ENCODE data around the gene YIF1A. TPM values are rescaled to one million over a fixed set of nuclear protein-coding genes. Genes with fewer than 3 reads are reported as not detected.

The YIF1A gene
- total RNA-seq, 1 donor from 2014 or later = 48.0 TPM

GRCh38 chr11:66263785-66264184, 25.2 kb downstream of the YIF1A start:
- no peak overlapping the region for H3K27ac Mint-ChIP-seq (ENCODE audit: unreplicated experiment)
- H3K36me3 Mint-ChIP-seq (ENCODE audit: low read depth, unreplicated experiment) = peaks cover 20% of the 10 kb centered on the region
- peaks cover 14% of the 10 kb centered on the region for H3K27me3 Mint-ChIP-seq (ENCODE audit: unreplicated experiment)
- no peak for DNase-seq (ENCODE audit: low spot score)
- H3K4me3 Mint-ChIP-seq (ENCODE audit: unreplicated experiment) = no peak overlapping the region
- H3K9me3 Mint-ChIP-seq (ENCODE audit: unreplicated experiment) = no peaks in the 10 kb centered on the region
- TF ChIP-seq, protein P1, sequence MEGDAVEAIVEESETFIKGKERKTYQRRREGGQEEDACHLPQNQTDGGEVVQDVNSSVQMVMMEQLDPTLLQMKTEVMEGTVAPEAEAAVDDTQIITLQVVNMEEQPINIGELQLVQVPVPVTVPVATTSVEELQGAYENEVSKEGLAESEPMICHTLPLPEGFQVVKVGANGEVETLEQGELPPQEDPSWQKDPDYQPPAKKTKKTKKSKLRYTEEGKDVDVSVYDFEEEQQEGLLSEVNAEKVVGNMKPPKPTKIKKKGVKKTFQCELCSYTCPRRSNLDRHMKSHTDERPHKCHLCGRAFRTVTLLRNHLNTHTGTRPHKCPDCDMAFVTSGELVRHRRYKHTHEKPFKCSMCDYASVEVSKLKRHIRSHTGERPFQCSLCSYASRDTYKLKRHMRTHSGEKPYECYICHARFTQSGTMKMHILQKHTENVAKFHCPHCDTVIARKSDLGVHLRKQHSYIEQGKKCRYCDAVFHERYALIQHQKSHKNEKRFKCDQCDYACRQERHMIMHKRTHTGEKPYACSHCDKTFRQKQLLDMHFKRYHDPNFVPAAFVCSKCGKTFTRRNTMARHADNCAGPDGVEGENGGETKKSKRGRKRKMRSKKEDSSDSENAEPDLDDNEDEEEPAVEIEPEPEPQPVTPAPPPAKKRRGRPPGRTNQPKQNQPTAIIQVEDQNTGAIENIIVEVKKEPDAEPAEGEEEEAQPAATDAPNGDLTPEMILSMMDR (IDR thresholded peaks at IDR 0.05; ENCODE audit: unreplicated experiment) = no peak
- peaks cover 12% of the 10 kb centered on the region for H3K4me1 Mint-ChIP-seq (ENCODE audit: unreplicated experiment)

- no peak overlapping the region for H3K27ac Mint-ChIP-seq (ENCODE audit: unreplicated experiment)
- peaks cover 12% of the 10 kb centered on the region for H3K27me3 Mint-ChIP-seq (ENCODE audit: unreplicated experiment)
- H3K9me3 Mint-ChIP-seq (ENCODE audit: unreplicated experiment) = no peaks in the 10 kb centered on the region
- peaks cover 20% of the 10 kb centered on the region for H3K36me3 Mint-ChIP-seq (ENCODE audit: low read depth, unreplicated experiment)
- TF ChIP-seq, protein P1 (IDR thresholded peaks at IDR 0.05; ENCODE audit: unreplicated experiment) = no peak
- H3K4me1 Mint-ChIP-seq (ENCODE audit: unreplicated experiment) = peaks cover 12% of the 10 kb centered on the region
- DNase-seq (ENCODE audit: low spot score) = no peak
- no peak overlapping the region for H3K4me3 Mint-ChIP-seq (ENCODE audit: unreplicated experiment)
Observed at GRCh38 chr11:66263231-66263630, 25.7 kb downstream of the YIF1A start.

DNA sequence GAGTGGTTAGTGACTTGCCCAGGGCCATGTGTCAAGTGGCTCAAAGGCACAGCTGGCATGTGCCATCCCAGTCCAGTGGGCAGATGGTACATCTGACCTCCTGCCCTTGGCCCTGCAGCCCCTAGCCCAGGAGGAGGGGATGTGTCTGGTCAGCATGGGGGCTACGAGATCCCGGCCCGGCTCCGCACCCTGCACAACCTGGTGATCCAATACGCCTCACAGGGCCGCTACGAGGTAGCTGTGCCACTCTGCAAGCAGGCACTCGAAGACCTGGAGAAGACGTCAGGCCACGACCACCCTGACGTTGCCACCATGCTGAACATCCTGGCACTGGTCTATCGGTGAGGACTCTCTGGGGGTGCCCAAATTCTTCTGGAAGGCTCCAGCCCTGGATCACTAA, 26.2 kb downstream of the YIF1A start:
- H3K4me1 Mint-ChIP-seq (ENCODE audit: unreplicated experiment) = peaks cover 9% of the 10 kb centered on the region
- H3K36me3 Mint-ChIP-seq (ENCODE audit: low read depth, unreplicated experiment) = peaks cover 20% of the 10 kb centered on the region
- DNase-seq (ENCODE audit: low spot score) = no peak
- H3K4me3 Mint-ChIP-seq (ENCODE audit: unreplicated experiment) = no peak overlapping the region
- H3K27ac Mint-ChIP-seq (ENCODE audit: unreplicated experiment) = no peak overlapping the region
- TF ChIP-seq, protein P1 (IDR thresholded peaks at IDR 0.05; ENCODE audit: unreplicated experiment) = no peak
- H3K27me3 Mint-ChIP-seq (ENCODE audit: unreplicated experiment) = peaks cover 11% of the 10 kb centered on the region
- no peaks in the 10 kb centered on the region for H3K9me3 Mint-ChIP-seq (ENCODE audit: unreplicated experiment)

- H3K4me3 Mint-ChIP-seq (ENCODE audit: unreplicated experiment) = no peak overlapping the region
- TF ChIP-seq, protein P1 (IDR thresholded peaks at IDR 0.05; ENCODE audit: unreplicated experiment) = no peak
- H3K9me3 Mint-ChIP-seq (ENCODE audit: unreplicated experiment) = no peaks in the 10 kb centered on the region
- no peak for DNase-seq (ENCODE audit: low spot score)
- H3K27me3 Mint-ChIP-seq (ENCODE audit: unreplicated experiment) = peaks cover 11% of the 10 kb centered on the region
- H3K36me3 Mint-ChIP-seq (ENCODE audit: low read depth, unreplicated experiment) = peaks cover 20% of the 10 kb centered on the region
- H3K27ac Mint-ChIP-seq (ENCODE audit: unreplicated experiment) = peak overlapping the region; percentile 36
- H3K4me1 Mint-ChIP-seq (ENCODE audit: unreplicated experiment) = peaks cover 9% of the 10 kb centered on the region
Observed at GRCh38 chr11:66262191-66262590, 26.8 kb downstream of the YIF1A start.

GRCh38 chr11:66261578-66261977, 27.4 kb downstream of the YIF1A start:
- TF ChIP-seq, protein P1 (IDR thresholded peaks at IDR 0.05; ENCODE audit: unreplicated experiment) = no peak
- Mint-ChIP-seq H3K36me3 (ENCODE audit: low read depth, unreplicated experiment) (peaks cover 20% of the 10 kb centered on the region), H3K9me3 (ENCODE audit: unreplicated experiment) (no peaks in the 10 kb centered on the region), H3K4me1 (ENCODE audit: unreplicated experiment) (peaks cover 14% of the 10 kb centered on the region), H3K4me3 (ENCODE audit: unreplicated experiment) (no peak overlapping the region), H3K27ac (ENCODE audit: unreplicated experiment) (no peak overlapping the region), H3K27me3 (ENCODE audit: unreplicated experiment) (peaks cover 7% of the 10 kb centered on the region)
- DNase-seq (ENCODE audit: low spot score) = no peak
